ENCODE measurements around the gene PTGS1.

DNA sequence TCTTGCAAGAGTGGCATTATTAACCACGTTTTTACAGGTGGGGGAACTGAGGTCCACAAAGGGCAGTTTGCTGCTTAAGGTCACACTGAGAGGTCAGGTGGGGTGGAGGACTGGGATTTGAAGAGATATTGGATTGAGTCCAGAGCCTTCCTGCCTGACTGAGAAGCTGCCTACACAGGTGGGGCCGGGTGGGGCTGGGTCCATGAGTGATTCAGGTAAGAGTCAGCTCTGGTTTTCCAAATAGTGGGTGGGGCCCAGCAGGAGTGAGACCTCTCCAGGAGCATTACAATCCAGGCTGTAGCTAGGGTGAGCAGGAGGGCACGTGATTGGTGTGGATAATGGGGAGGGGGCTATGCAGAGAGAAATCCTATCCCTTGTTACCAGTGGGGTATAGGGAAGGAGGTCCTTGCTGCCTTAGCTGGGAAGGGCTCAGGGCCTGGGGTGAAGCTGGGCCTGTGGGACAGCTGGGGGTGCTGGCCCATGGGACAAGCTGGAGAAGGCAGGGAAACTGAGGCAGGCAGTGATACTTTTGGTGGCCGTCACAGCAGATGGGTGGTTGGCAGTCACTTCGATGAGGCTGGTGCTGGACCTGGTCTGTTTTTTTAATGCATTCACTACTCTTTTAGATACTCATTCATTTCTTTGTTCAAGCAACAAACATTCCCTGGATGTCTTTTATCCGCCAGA is 2.9 kb upstream of the PTGS1 start:
- TF ChIP-seq EZH2phosphoT487 (IDR thresholded peaks at IDR 0.05; ENCODE audit: low read length): no peak
- TF ChIP-seq, protein P1, sequence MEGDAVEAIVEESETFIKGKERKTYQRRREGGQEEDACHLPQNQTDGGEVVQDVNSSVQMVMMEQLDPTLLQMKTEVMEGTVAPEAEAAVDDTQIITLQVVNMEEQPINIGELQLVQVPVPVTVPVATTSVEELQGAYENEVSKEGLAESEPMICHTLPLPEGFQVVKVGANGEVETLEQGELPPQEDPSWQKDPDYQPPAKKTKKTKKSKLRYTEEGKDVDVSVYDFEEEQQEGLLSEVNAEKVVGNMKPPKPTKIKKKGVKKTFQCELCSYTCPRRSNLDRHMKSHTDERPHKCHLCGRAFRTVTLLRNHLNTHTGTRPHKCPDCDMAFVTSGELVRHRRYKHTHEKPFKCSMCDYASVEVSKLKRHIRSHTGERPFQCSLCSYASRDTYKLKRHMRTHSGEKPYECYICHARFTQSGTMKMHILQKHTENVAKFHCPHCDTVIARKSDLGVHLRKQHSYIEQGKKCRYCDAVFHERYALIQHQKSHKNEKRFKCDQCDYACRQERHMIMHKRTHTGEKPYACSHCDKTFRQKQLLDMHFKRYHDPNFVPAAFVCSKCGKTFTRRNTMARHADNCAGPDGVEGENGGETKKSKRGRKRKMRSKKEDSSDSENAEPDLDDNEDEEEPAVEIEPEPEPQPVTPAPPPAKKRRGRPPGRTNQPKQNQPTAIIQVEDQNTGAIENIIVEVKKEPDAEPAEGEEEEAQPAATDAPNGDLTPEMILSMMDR (IDR thresholded peaks at IDR 0.05; ENCODE audit: low read length): no peak

Data from MM.1S (cell line).